Stimulated activated CD4-positive, alpha-beta T cell treated with anti-CD3 and anti-CD28 coated beads, Interleukin-2, amount 100 ng/mL, for 4 hours (primary cell): ENCODE measurements around the gene HMG20B.
"Not testable (repeated sequence)": the region's sequence is repeated elsewhere in the genome, so short reads cannot be mapped to it uniquely, and the experiment has no call there.

Source experiments
- DNase-seq: peaks from one replicate; pipeline ENCODE4 v3.0.0-alpha.2; 2020; ENCODE audit warnings: low read depth

The HMG20B gene

GRCh38 chr19:3584036-3584802, 11.5 kb downstream of the HMG20B start:
- DNase-seq, result not testable (repeated sequence)

DNA sequence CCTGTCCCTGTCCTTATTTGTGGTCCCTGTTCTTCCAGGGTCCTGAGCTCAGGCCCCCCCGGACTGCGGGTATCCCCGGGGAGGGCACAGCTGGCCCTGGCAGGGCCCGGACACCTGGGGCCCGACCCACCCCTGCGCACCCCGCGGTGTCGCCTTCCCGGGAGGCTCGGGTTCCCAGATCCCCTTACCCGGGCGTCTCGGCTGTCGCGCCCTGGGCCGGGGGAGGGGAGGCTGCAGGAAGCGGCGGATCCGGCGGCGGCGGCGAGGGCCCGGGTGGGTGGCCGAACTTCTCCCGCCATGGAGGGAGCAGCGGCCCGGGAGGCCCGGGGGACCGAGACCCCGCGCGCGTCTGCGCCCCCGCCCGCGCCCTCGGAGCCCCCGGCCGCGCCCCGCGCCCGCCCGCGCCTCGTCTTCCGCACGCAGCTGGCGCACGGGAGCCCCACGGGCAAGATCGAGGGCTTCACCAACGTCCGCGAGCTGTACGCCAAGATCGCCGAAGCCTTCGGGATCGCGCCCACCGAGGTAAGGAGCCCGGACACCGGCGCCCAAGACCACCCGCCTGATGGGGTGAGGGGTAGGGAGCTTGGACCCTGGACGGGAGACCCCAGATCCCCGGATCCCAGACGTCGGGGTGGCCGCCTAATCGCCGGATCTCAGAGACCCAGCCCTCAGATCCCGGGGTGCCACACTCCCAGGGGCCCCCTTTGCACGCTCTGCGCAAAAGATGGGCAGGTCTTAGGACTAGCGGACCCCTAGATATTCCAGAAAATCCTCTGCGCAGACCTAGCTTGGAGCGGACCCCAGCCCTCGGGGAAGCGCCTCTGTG, 12.8 kb downstream of the HMG20B start, which contains the start of gene GIPC3:
GIPC3 (plus strand) TSS at position 178 of the 826 bp plus-strand sequence; CDS start at position 298, 120 bp downstream.
- DNase-seq, result no peak

GRCh38 chr19:3586127-3586626, 13.4 kb downstream of the HMG20B start:
- DNase-seq, result no peak

- DNase-seq, result no peak
These were observed 14.1 kb downstream of the HMG20B start for GRCh38 chr19:3586707-3587346.

GRCh38 chr19:3589439-3589838, 16.7 kb downstream of the HMG20B start:
- DNase-seq, result no peak

DNA sequence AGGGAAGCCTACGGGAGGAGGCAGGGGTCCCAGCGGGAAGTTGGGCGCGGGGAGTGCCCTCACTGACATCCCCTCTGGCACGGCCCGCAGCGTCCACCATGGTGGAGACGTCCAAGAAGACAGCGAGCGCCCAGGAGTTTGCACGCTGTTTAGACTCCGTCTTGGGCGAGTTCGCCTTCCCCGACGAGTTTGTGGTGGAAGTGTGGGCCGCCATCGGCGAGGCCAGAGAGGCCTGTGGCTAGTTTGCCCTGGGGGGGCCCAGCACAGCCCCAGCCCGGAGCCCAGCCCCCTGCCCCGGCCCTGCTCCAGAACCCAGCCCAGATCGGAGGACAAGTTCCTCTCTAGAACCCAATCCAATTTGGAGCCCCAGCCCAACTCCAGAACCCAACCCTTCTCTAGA, 17.2 kb downstream of the HMG20B start:
- no peak for DNase-seq

DNA sequence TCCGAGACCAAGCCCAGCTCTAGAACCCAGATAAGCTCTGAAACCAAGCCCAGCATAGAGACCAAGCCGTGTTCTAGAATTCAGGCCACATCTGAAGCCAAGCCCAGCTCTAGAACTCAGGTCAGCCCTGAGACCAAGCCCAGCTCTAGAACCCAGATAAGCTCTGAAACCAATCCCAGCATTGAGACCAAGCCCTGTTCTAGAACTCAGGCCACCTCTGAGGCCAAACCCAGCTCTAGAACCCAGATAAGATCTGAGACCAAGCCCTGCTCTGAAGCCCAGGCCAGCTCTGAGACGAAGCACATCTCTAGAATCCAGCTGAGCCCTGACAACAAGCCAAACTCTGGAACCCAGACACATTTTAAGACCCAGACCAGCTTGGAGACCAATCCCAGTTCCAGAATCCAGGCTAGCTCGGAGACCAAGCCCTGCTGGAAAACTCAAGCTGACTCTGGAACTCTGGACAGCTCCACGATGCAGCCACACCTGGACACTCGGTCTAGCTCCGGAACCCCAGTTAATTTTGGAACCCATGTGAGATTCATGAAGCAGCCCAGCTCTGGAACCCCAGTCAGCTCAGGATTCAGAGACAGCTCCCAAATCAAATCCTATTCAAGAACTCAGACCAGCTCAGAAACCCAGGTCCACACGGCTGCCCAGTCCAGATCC, 18.4 kb downstream of the HMG20B start:
- DNase-seq, result no peak

DNA sequence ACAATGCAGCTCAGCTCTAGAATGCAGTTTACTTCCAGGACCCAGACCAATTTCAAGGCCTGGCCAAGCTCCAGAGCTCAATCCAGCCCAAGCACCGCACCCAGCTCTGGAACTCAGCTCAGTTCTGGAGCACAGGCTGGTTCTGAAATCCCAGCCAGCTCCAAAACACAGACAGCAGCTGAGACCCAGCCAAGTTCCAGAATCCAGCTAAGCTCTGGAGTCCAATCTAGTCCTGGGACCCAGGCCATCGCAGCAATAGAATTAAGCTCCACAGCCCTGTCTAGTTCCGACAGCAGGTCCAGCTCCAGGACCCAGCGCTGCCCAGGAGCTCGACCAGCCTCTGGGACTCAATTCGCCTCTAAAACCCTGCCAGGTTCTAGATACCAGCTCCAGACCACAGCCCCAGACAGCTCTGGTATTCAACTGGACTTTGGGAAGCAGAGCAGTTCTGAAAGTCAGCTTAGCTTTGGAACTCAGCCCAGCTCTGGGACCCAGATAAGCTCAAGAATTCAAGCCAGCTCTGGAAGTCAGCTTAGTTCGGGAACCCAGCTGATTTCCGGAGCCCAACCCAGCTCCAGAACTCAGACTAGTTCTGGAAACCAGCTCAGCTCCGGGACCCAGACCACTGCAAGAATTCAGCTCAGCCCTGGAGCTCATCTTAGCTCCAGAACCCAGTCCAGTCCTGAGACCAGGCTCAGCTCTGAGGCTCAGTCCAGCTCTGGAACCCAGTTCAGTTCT, 19.3 kb downstream of the HMG20B start:
- no peak for DNase-seq

DNA sequence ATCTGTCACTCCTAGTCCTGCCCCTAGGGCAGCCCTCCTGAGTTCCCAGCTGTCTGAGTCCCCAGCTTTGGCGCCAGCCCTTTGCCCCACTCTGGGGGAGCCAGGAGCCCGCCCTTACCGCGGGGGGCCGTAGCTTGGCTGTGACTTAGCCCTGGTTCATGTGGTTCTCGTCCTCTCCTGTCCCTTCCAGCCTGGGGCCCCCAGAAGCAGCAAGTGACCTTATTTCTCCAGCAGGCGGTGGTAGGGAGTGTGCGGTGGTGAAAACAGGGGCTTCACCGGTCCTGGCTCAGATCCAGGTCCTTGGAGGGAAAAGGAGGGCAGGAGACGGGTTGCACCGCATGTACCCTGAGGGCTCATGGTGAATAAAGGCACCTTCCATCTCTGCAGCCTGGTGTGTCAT, 20.4 kb downstream of the HMG20B start:
- DNase-seq, result no peak

- no peak for DNase-seq
These were observed 22.8 kb downstream of the HMG20B start for GRCh38 chr19:3595521-3596061.

GRCh38 chr19:3599776-3600187, 27.0 kb downstream of the HMG20B start:
- DNase-seq, result no peak

GRCh38 chr19:3601021-3601420, 28.3 kb downstream of the HMG20B start:
- DNase-seq, result no peak

DNA sequence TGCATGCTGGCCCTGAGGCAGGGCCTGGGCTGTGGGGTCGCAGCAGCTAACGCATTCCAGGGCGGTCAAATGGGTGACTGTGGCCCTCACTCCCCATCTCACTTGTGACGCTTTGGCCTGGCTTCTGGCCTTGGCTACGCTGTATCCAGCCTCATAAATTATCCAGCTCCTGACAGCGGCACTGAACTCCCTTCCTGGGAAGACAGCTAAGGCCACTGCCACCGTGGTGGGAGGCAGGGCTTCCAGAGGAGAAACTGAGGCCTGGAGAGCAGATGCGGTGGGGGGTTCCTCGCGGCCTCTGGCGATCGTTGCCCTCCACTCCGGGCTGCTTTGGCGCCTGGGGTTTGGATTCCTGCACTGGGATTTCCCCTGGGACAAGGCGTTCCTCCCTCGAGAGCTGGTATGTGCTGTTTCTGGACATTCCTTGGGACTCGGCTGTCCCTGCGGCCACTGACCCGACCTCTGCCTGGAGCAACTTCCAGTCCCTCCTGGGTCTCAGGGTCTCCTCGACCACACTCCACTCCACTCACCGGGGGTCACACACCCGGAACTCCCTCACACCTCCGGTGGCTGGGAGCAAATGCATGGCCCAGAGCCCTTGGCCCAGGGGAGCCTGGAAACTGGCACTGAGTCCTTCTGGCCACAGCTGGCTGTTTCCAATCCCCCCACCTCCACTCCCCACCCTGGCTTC, 30.5 kb downstream of the HMG20B start:
- no peak for DNase-seq

DNA sequence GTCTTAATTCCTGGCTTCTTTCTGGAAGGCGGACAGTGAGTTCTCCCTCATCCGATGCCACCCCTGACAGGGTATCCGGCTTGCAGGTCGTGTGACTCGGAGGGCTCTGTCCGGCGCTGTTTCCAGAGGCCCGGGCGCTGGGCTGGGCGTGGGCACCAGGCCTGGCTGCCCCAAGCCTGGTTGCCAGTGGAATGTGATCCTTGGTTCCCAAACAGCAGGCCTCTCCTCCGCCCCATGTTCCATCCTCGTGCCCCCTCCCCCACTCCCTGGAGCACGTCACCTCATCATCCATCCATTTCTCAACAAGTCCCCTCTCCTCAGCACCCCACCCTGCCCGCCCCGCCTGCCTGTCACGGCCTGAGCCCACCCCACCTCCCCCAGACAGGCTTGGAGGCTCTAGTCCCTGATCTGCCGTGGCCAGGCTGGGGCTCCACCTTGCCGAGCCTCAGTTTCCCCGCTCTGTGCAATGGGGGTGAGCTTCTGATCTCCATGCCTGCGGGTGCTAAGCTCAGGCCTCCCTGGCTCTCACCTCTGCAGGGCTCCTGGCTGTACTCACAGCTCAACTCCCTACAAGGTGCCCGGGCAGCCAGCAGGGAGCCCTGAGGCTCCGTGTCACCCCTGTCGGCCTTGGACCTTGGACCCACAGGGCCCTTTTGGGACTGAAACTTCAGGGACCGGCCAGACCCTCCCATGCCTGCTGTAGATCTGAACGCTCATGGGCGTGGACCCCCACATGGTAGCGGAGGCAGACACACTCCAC, 31.7 kb downstream of the HMG20B start:
- no peak for DNase-seq

- no peak for DNase-seq
These were observed 32.2 kb downstream of the HMG20B start for GRCh38 chr19:3604987-3605343.

DNA sequence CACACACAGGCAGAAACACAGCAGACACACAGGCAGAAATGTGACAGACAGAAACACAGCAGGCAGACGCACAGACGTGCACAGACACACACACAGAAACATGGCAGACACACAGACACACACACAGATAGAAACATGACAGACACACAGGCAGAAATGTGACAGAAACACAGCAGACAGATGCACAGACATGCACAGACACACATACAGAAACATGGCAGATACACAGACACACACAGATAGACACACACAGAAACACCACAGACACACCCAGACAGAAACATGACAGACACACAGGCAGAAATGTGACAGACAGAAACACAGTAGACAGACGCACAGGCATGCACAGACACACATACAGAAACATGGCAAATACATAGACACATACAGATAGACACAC, 32.6 kb downstream of the HMG20B start:
- no peak for DNase-seq

GRCh38 chr19:3605770-3606169, 33.0 kb downstream of the HMG20B start:
- DNase-seq, result no peak

GRCh38 chr19:3606174-3606689, 33.5 kb downstream of the HMG20B start:
- no peak for DNase-seq

GRCh38 chr19:3606690-3607289, 34.0 kb downstream of the HMG20B start, which contains the start of gene TBXA2R:
Gene TBXA2R (minus strand): TSS chr19:3606875. CDS start chr19:3600634, 6,241 bp downstream.
- peak; percentile 46 for DNase-seq
